Effector memory CD8-positive, alpha-beta T cell (primary cell): ENCODE results near the gene TNP2.
A peak's percentile ranks its signal among the peaks of the same experiment; 100 is the strongest.

Experiments used
- ATAC-seq: fragments of 150-1000 bp; cut with Tn5 transposase; replicated peaks from 2 replicates; pipeline ENCODE4 v1.10.0; 2021; ENCODE audit warnings: mild to moderate bottlenecking, moderate library complexity
- DNase-seq, 3 experiments: peaks; one replicate each; pipeline ENCODE4 v3.0.0; 2021
- H3K27ac Mint-ChIP-seq, 2 donors: one replicate each; pipeline ENCODE4 v1.8.0; 2022; ENCODE audit warnings: mild to moderate bottlenecking in 2 of 2, mixed read lengths in 2 of 2, moderate library complexity in 2 of 2
- H3K27me3 Mint-ChIP-seq, 2 donors: one replicate each; pipeline ENCODE4 v1.8.0; 2022; ENCODE audit warnings: mixed read lengths in 2 of 2
- H3K36me3 Mint-ChIP-seq: one replicate; pipeline ENCODE4 v1.8.0; 2022; ENCODE audit warnings: mild to moderate bottlenecking, moderate library complexity, mixed read lengths; ENCODE audit not compliant: insufficient read depth
- H3K4me1 Mint-ChIP-seq, 2 donors: one replicate each; pipeline ENCODE4 v1.8.0; 2022; ENCODE audit warnings: low read depth in 2 of 2, mixed read lengths in 2 of 2
- H3K4me3 Mint-ChIP-seq, 2 donors: one replicate each; pipeline ENCODE4 v1.8.0; 2022; ENCODE audit warnings: mild to moderate bottlenecking in 2 of 2, mixed read lengths in 2 of 2, moderate library complexity in 2 of 2
- H3K9me3 Mint-ChIP-seq, 2 donors: one replicate each; pipeline ENCODE4 v1.8.0; 2022; ENCODE audit warnings: mixed read lengths in 2 of 2

TNP2 gene

GRCh38 chr16:11241480-11242204, 27.5 kb downstream of the TNP2 start:
- no peak for ATAC-seq
- Mint-ChIP-seq H3K4me1 (peaks cover 8 to 13% of the 10 kb centered on the region in 2 donors), H3K27me3 (no peaks in the 10 kb centered on the region), H3K36me3 (no peaks in the 10 kb centered on the region), H3K9me3 (no peaks in the 10 kb centered on the region), H3K4me3 (no peak overlapping the region), H3K27ac (no peak overlapping the region)
- DNase-seq = no peak

GRCh38 chr16:11240636-11241473, 28.3 kb downstream of the TNP2 start:
- DNase-seq (no peak), ATAC-seq (no peak)
- Mint-ChIP-seq H3K27me3 (no peaks in the 10 kb centered on the region), H3K36me3 (no peaks in the 10 kb centered on the region), H3K4me3 (peak overlapping the region; percentile 32 to 40), H3K9me3 (no peaks in the 10 kb centered on the region), H3K4me1 (peaks cover 8 to 13% of the 10 kb centered on the region in 2 donors), H3K27ac (peak overlapping the region; percentile 41 to 52)

- no peaks in the 10 kb centered on the region for H3K27me3 Mint-ChIP-seq
- H3K9me3 Mint-ChIP-seq = no peaks in the 10 kb centered on the region
- H3K4me3 Mint-ChIP-seq = peak overlapping the region; percentile 32 to 40
- peak overlapping the region; percentile 41 to 52 for H3K27ac Mint-ChIP-seq
- H3K4me1 Mint-ChIP-seq = peaks cover 12 to 16% of the 10 kb centered on the region in 2 donors
- ATAC-seq (no peak), DNase-seq (no peak)
- H3K36me3 Mint-ChIP-seq = no peaks in the 10 kb centered on the region
Observed at GRCh38 chr16:11239644-11240632, 29.2 kb downstream of the TNP2 start.

DNA sequence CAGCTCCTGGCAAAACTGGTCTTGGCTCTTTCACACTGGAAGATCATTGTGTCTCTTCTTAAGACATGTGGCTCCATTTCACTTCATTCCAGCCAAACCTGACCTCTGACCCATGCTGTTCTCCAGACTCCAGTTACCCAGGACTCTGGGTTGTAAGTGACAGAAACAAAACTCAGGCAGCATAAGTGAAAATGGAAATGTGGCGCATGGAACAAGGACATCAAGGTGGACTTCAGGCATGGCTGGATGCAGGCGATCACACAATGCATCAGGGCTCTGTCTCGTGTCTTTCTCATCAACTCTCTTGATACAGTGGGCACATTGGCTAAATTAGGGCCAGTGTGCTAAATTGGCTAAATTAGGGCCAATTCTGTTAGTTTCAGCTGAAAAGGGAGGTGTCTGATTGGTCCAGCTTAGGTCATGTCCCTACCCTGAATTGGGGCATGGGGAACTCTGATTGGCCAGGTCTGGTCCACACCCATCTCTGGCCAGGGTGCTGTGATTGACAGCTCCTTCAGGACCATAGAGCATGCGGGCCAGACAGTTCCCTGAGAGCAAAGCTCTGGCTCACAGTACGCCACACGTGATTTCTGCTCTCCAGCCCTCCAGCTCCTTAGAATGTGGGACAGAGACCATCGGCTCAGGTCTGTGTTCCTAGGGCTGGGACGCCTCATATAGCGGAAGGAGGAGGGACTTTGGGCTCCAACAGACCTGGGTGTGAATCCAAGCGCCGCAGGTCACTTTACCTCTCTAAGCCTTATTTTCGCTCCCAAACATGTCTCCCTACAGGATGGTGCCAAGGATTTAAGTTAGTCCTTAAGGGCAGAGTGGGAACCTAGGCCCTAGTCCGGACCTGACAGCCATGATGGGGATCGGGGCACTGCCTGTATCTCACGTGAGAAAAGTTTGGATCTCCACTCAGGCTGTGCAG, 30.6 kb downstream of the TNP2 start:
- Mint-ChIP-seq H3K27me3 (no peaks in the 10 kb centered on the region), H3K4me1 (peaks cover 25 to 26% of the 10 kb centered on the region in 2 donors), H3K4me3 (no peak overlapping the region), H3K27ac (peak overlapping the region in 1 of 2 donors; percentile 59), H3K9me3 (no peaks in the 10 kb centered on the region), H3K36me3 (peaks cover 2% of the 10 kb centered on the region)
- ATAC-seq (no peak), DNase-seq (no peak)

DNA sequence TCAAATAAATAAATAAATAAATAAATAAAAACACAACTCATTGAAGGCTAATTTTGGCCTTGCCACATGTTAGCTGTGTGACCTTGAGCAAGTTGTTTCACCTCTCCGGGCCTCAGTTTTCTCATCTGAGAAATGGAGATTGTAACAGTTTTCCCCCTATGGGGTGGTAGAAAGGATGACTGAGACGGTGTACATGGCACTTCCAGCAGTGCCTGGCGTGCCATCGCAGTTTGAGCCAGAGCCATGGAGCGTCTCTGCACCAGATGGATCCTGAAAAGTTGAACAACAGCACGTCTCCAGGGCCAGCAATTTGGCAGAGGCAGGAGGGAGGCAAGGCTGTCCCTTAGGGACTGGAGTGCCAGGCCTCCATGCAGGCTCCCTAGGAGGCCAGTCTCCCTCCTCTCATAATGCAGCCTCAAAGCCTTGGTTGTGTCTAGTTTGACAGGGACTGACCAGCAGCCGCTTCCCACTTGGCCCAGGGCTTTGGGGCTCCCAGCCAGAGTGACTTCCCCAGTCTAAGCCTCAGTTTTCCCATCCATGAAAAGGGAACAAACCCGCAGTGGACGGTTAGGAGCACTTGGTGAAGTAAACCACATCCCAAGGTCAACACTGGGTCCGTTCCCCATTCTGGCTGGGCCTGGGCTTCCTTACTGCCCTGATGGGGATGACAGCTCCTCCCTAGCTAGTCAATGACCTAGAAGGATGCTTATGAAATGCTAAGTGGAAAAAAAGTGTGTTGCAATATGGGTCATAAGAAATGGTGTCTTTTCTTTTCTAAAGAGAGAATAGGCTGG, 32.5 kb downstream of the TNP2 start:
- no peak overlapping the region for H3K4me3 Mint-ChIP-seq
- peaks cover 40 to 42% of the 10 kb centered on the region in 2 donors for H3K4me1 Mint-ChIP-seq
- no peaks in the 10 kb centered on the region for H3K27me3 Mint-ChIP-seq
- no peak overlapping the region for H3K27ac Mint-ChIP-seq
- peaks cover 3% of the 10 kb centered on the region for H3K36me3 Mint-ChIP-seq
- ATAC-seq (no peak), DNase-seq (no peak)
- H3K9me3 Mint-ChIP-seq = no peaks in the 10 kb centered on the region

DNA sequence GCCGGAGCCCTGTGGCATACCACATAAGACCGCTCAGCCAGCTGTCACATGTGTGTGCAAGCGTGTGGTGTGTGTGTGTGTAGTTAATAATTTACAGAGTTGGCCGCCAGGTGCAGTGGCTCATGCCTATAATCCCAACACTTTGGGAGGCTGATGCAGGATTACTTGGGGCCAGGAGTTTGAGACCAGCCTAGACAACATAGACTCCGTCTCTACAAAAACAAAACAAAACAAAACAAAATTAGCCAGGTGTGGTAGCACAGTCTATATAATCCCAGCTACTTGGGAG, 33.5 kb downstream of the TNP2 start:
- ATAC-seq (no peak), DNase-seq (no peak)
- peaks cover 3% of the 10 kb centered on the region for H3K36me3 Mint-ChIP-seq
- H3K27me3 Mint-ChIP-seq = no peaks in the 10 kb centered on the region
- peaks cover 42 to 46% of the 10 kb centered on the region in 2 donors for H3K4me1 Mint-ChIP-seq
- no peak overlapping the region for H3K4me3 Mint-ChIP-seq
- peak overlapping the region in 1 of 2 donors; percentile 42 for H3K27ac Mint-ChIP-seq
- H3K9me3 Mint-ChIP-seq = no peaks in the 10 kb centered on the region

DNA sequence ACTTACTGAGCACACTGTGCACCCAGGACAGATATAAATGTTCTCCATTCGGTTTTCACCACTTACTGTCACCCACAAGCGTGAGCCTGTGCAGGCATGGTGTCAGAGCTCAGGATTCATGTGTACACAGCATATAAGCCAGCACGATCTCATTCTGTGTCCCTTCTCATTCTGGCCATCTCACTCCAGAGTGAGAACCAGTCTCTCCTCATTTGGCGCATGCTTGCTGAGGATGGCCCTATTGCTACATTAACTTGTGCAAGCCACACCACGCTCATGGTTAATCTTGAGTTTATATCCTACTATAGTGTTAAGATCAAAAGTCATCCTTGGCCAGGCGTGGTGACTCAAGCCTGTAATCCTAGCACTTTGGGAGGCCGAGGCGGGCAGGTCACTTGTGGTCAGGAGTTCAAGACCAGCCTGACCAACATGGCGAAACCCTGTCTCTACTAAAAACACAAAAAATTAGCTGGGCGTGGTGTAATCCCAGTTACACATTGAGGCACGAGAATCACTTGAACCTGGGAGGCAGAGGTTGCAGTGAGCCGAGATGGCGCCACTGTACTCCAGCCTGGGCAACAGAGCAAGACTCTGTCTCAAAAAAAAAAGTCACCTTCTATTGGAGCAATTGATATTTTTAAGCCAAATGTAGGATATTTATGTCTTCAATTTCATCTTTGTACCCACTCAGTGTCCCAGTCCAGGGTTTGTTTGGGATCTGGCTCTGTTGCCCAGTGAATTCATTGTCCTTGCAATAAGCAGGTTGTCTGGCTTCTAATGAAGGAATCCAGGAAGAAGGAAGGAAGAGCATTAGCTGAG, 34.0 kb downstream of the TNP2 start:
- no peaks in the 10 kb centered on the region for H3K27me3 Mint-ChIP-seq
- peak overlapping the region in 1 of 2 donors; percentile 42 for H3K27ac Mint-ChIP-seq
- H3K4me1 Mint-ChIP-seq = peaks cover 37 to 41% of the 10 kb centered on the region in 2 donors
- H3K4me3 Mint-ChIP-seq = peak overlapping the region; percentile 13 to 23
- H3K9me3 Mint-ChIP-seq = no peaks in the 10 kb centered on the region
- ATAC-seq = no peak
- H3K36me3 Mint-ChIP-seq = peaks cover 3% of the 10 kb centered on the region
- no peak for DNase-seq

- Mint-ChIP-seq H3K36me3 (peaks cover 3% of the 10 kb centered on the region), H3K4me1 (peaks cover 38 to 51% of the 10 kb centered on the region in 2 donors), H3K27me3 (no peaks in the 10 kb centered on the region), H3K27ac (peak overlapping the region; percentile 97), H3K9me3 (no peaks in the 10 kb centered on the region), H3K4me3 (peak overlapping the region; percentile 77 to 84)
- ATAC-seq (no peak), DNase-seq (no peak)
Observed at GRCh38 chr16:11233727-11234376, 35.3 kb downstream of the TNP2 start.

- Mint-ChIP-seq H3K27me3 (no peaks in the 10 kb centered on the region), H3K4me1 (peaks cover 38 to 53% of the 10 kb centered on the region in 2 donors), H3K36me3 (peaks cover 3% of the 10 kb centered on the region), H3K9me3 (no peaks in the 10 kb centered on the region), H3K4me3 (peak overlapping the region; percentile 77 to 84), H3K27ac (peak overlapping the region; percentile 97)
- ATAC-seq = peak; percentile 89
- peak; percentile 76 to 79 (median 78) for DNase-seq
Observed at GRCh38 chr16:11232852-11233726, 36.0 kb downstream of the TNP2 start.

DNA sequence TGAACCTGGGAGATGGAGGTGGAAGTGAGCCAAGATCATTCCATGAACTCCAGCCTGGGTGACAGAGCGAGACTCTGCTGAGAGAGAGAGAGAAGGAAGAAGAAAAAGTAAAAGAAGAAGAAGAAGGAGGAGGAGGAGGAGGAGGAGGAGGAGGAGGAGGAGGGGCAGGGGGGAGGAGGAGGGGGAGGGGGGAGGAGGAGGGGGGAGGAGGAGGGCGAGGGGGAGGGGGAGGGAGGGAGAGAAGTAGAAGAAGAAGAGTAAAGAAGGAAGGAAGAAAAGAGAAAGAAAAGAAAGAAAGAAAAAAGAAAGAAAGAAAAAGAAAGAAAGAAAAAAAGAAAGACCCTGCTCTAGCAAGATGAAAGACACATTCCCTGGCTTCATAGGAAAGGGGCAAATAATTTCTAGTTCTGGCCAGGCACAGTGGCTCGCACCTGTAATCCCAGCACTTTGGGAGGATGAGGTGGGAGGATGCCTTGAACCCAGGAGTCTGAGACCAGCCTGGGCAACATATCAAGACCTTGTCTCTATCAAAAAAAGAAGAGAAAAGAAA, 36.7 kb downstream of the TNP2 start:
- H3K27me3 Mint-ChIP-seq = no peaks in the 10 kb centered on the region
- H3K9me3 Mint-ChIP-seq = no peaks in the 10 kb centered on the region
- peak overlapping the region; percentile 97 for H3K27ac Mint-ChIP-seq
- no peak for DNase-seq
- ATAC-seq = no peak
- H3K36me3 Mint-ChIP-seq = peaks cover 3% of the 10 kb centered on the region
- H3K4me1 Mint-ChIP-seq = peaks cover 38 to 53% of the 10 kb centered on the region in 2 donors
- peak overlapping the region; percentile 77 to 84 for H3K4me3 Mint-ChIP-seq
